GM19463 (cell line): ENCODE results near the gene GPR37.

Experiments used
- ATAC-seq: cut with Tn5 transposase; IDR thresholded peaks from one replicate; pipeline ENCODE4 v1.9.1; 2021; ENCODE audit warnings: mild to moderate bottlenecking, moderate library complexity; ENCODE audit not compliant: unreplicated experiment

GPR37 gene

GRCh38 chr7:124780056-124780455, 14.5 kb upstream of the GPR37 start:
- ATAC-seq = no peak

GRCh38 chr7:124779620-124780019, 14.0 kb upstream of the GPR37 start:
- no peak for ATAC-seq

- no peak for ATAC-seq
Measured at GRCh38 chr7:124779194-124779593, 13.6 kb upstream of the GPR37 start.

GRCh38 chr7:124777268-124777667, 11.7 kb upstream of the GPR37 start:
- no peak for ATAC-seq

GRCh38 chr7:124776153-124776552, 10.6 kb upstream of the GPR37 start:
- ATAC-seq = no peak

- ATAC-seq = no peak
Measured at GRCh38 chr7:124775422-124775821, 9.8 kb upstream of the GPR37 start.

- no peak for ATAC-seq
Measured at GRCh38 chr7:124773938-124774337, 8.3 kb upstream of the GPR37 start.

- no peak for ATAC-seq
Measured at GRCh38 chr7:124773339-124773738, 7.7 kb upstream of the GPR37 start.

GRCh38 chr7:124769136-124769535, 3.5 kb upstream of the GPR37 start:
- ATAC-seq = no peak

GRCh38 chr7:124768525-124768924, 2.9 kb upstream of the GPR37 start:
- no peak for ATAC-seq

- peak; percentile 34 for ATAC-seq
Measured at GRCh38 chr7:124764847-124765400, 668 bp downstream of the GPR37 start.

- ATAC-seq = no peak
Measured at GRCh38 chr7:124764051-124764846, 1.3 kb downstream of the GPR37 start.

- ATAC-seq = no peak
Measured at GRCh38 chr7:124762611-124763143, 2.9 kb downstream of the GPR37 start.

- no peak for ATAC-seq
Measured at GRCh38 chr7:124761164-124761715, 4.4 kb downstream of the GPR37 start.

GRCh38 chr7:124758327-124758726, 7.3 kb downstream of the GPR37 start:
- ATAC-seq = no peak

- no peak for ATAC-seq
Measured at GRCh38 chr7:124754576-124755268, 10.9 kb downstream of the GPR37 start.

- no peak for ATAC-seq
Measured at GRCh38 chr7:124752310-124752709, 13.3 kb downstream of the GPR37 start.

GRCh38 chr7:124751027-124751426, 14.6 kb downstream of the GPR37 start:
- ATAC-seq = no peak

- ATAC-seq = no peak
Measured at GRCh38 chr7:124747072-124747471, 18.5 kb downstream of the GPR37 start.

- no peak for ATAC-seq
Measured at GRCh38 chr7:124738639-124739038, 27.0 kb downstream of the GPR37 start.

GRCh38 chr7:124737760-124738300, 27.8 kb downstream of the GPR37 start:
- no peak for ATAC-seq
